Fibroblast of villous mesenchyme (primary cell): ENCODE data around the gene APEH. TPM values are rescaled to one million over a fixed set of nuclear protein-coding genes. Genes with fewer than 3 reads are reported as not detected.

Source experiments
- DNase-seq: peaks from one replicate; pipeline ENCODE4 v3.0.0-alpha.2; 2010; ENCODE audit warnings: low read depth
- H3K4me3 ChIP-seq: 2 replicates; pipeline ENCODE4 v1.5.1; 2011; ENCODE audit warnings: low read depth, mild to moderate bottlenecking, low read length
- CTCF ChIP-seq: IDR thresholded peaks from 2 replicates; pipeline ENCODE4 v1.5.1; 2012; ENCODE audit warnings: low read depth, mild to moderate bottlenecking, low read length; ENCODE audit not compliant: insufficient read depth
- total RNA-seq: library from RNA; depleted of rRNA; stranded (reverse); fragments of >200 nt; gene quantifications from 2 replicates; pipeline ENCODE4 v1.2.3, GENCODE V29; 2012

The APEH gene
- total RNA-seq, 1 donor = 109 TPM

GRCh38 chr3:49641292-49641691, 32.9 kb upstream of the APEH start:
- no peak for DNase-seq
- no peak for TF ChIP-seq CTCF
- no peak overlapping the region for H3K4me3 ChIP-seq

GRCh38 chr3:49641921-49642707, 32.0 kb upstream of the APEH start:
- H3K4me3 ChIP-seq = no peak overlapping the region
- DNase-seq = no peak
- TF ChIP-seq CTCF = no peak

- no peak overlapping the region for H3K4me3 ChIP-seq
- TF ChIP-seq CTCF = no peak
- DNase-seq = no peak
Observed at GRCh38 chr3:49642708-49643145, 31.4 kb upstream of the APEH start.

- TF ChIP-seq CTCF = no peak
- DNase-seq = no peak
- H3K4me3 ChIP-seq = no peak overlapping the region
Observed at GRCh38 chr3:49644684-49645083, 29.5 kb upstream of the APEH start.

GRCh38 chr3:49646236-49646635, 27.9 kb upstream of the APEH start:
- DNase-seq = no peak
- no peak for TF ChIP-seq CTCF

GRCh38 chr3:49647741-49648140, 26.4 kb upstream of the APEH start:
- H3K4me3 ChIP-seq = no peak overlapping the region
- DNase-seq = no peak
- TF ChIP-seq CTCF = no peak

More at GRCh38 chr3:49646236-49646635, 27.9 kb upstream of the APEH start:
- H3K4me3 ChIP-seq = no peak overlapping the region
